ENCODE measurements around the gene TRAF3. TPM values are rescaled to one million over a fixed set of nuclear protein-coding genes. Genes with fewer than 3 reads are reported as not detected.

Gene TRAF3
- total RNA-seq, 1 donor from 2014 or later, result 19.7 TPM

GRCh38 chr14:102806447-102806846 is 29.2 kb downstream of the TRAF3 start:
- no peak overlapping the region for H3K4me3 ChIP-seq
- DNase-seq (no peak), ATAC-seq (peak in 1 of 2 donors; percentile 23)
- no peaks in the 10 kb centered on the region for H3K36me3 ChIP-seq
- no peaks in the 10 kb centered on the region for H3K9me3 ChIP-seq
- H3K27me3 ChIP-seq (ENCODE audit: low read depth), result no peaks in the 10 kb centered on the region
- H3K27ac ChIP-seq, result no peak overlapping the region
- peaks cover 6% of the 10 kb centered on the region for H3K4me1 ChIP-seq
- intact Hi-C loops (cut with DNase I), result no loop called here
- no peak for TF ChIP-seq CTCF (IDR thresholded peaks at IDR 0.05)

- Histone ChIP-seq H3K4me3 (no peak overlapping the region), H3K9me3 (no peaks in the 10 kb centered on the region), H3K27ac (no peak overlapping the region), H3K36me3 (no peaks in the 10 kb centered on the region), H3K27me3 (ENCODE audit: low read depth) (no peaks in the 10 kb centered on the region), H3K4me1 (peaks cover 6% of the 10 kb centered on the region)
- DNase-seq, result no peak
- intact Hi-C loops (cut with DNase I), result no loop called here
- no peak for TF ChIP-seq CTCF (IDR thresholded peaks at IDR 0.05)
- ATAC-seq, result no peak
Observed at GRCh38 chr14:102807013-102807406, 29.8 kb downstream of the TRAF3 start.

GRCh38 chr14:102809870-102810269 is 32.6 kb downstream of the TRAF3 start:
- Histone ChIP-seq H3K4me3 (no peak overlapping the region), H3K27me3 (ENCODE audit: low read depth) (no peaks in the 10 kb centered on the region), H3K9me3 (no peaks in the 10 kb centered on the region), H3K36me3 (no peaks in the 10 kb centered on the region), H3K4me1 (peaks cover 6% of the 10 kb centered on the region), H3K27ac (no peak overlapping the region)
- ATAC-seq, result no peak
- intact Hi-C loops (cut with DNase I), result no loop called here
- TF ChIP-seq CTCF (IDR thresholded peaks at IDR 0.05), result no peak
- no peak for DNase-seq

- H3K27me3 ChIP-seq (ENCODE audit: low read depth), result no peaks in the 10 kb centered on the region
- H3K36me3 ChIP-seq, result no peaks in the 10 kb centered on the region
- peaks cover 6% of the 10 kb centered on the region for H3K4me1 ChIP-seq
- no peaks in the 10 kb centered on the region for H3K9me3 ChIP-seq
- no peak overlapping the region for H3K27ac ChIP-seq
- ATAC-seq (no peak), DNase-seq (no peak)
- intact Hi-C loops (cut with DNase I), result no loop called here
- H3K4me3 ChIP-seq, result no peak overlapping the region
- no peak for TF ChIP-seq CTCF (IDR thresholded peaks at IDR 0.05)
Observed at GRCh38 chr14:102810523-102810922, 33.3 kb downstream of the TRAF3 start.

- peaks cover 6% of the 10 kb centered on the region for H3K4me1 ChIP-seq
- no peak overlapping the region for H3K4me3 ChIP-seq
- TF ChIP-seq CTCF (IDR thresholded peaks at IDR 0.05), result no peak
- no peaks in the 10 kb centered on the region for H3K27me3 ChIP-seq (ENCODE audit: low read depth)
- ATAC-seq (peak; percentile 69 to 79), DNase-seq (no peak)
- H3K36me3 ChIP-seq, result no peaks in the 10 kb centered on the region
- H3K27ac ChIP-seq, result no peak overlapping the region
- no peaks in the 10 kb centered on the region for H3K9me3 ChIP-seq
- intact Hi-C loops (cut with DNase I), result no loop called here
Observed at GRCh38 chr14:102811254-102811963, 34.2 kb downstream of the TRAF3 start.

Data from lower lobe of right lung (tissue), 2 donors.